ENCODE results near the gene HIF3A. TPM values are rescaled to one million over a fixed set of nuclear protein-coding genes. Genes with fewer than 3 reads are reported as not detected.

The HIF3A gene
- total RNA-seq, 1 experiment from 2014 or later, result not detected

- TF ChIP-seq CTCF (IDR thresholded peaks at IDR 0.05; ENCODE audit: unreplicated experiment), result no peak
- Mint-ChIP-seq H3K4me3 (ENCODE audit: unreplicated experiment) (no peak overlapping the region), H3K36me3 (ENCODE audit: insufficient read depth, unreplicated experiment) (peaks cover 86% of the 10 kb centered on the region), H3K27ac (ENCODE audit: low read depth, unreplicated experiment) (no peak overlapping the region), H3K9me3 (ENCODE audit: unreplicated experiment) (peaks cover 9% of the 10 kb centered on the region), H3K27me3 (ENCODE audit: insufficient read depth, unreplicated experiment) (no peaks in the 10 kb centered on the region), H3K4me1 (ENCODE audit: insufficient read depth, unreplicated experiment) (no peaks in the 10 kb centered on the region)
- no peak for DNase-seq (ENCODE audit: unreplicated experiment)
- POLR2A ChIA-PET, result no interaction called here
- intact Hi-C loops (cut with micrococcal nuclease), result no loop called here
- BruUV-seq (replicated peaks), result no TSS peak
- CTCF ChIA-PET, result interaction anchor here (0.7 to 1.5 kb wide), 3 partner anchors 123 to 359 kb away, joined by 3 to 5 read pairs (median 3); no protein-coding TSS in a partner anchor
These were observed 90.9 kb downstream of the HIF3A start for GRCh38 chr19:46387713-46388130.

GRCh38 chr19:46388311-46389095 lies 91.7 kb downstream of the HIF3A start:
- TF ChIP-seq CTCF (IDR thresholded peaks at IDR 0.05; ENCODE audit: unreplicated experiment), result no peak
- intact Hi-C loops (cut with micrococcal nuclease), result no loop called here
- Mint-ChIP-seq H3K36me3 (ENCODE audit: insufficient read depth, unreplicated experiment) (peaks cover 86% of the 10 kb centered on the region), H3K27me3 (ENCODE audit: insufficient read depth, unreplicated experiment) (no peaks in the 10 kb centered on the region), H3K4me1 (ENCODE audit: insufficient read depth, unreplicated experiment) (no peaks in the 10 kb centered on the region), H3K9me3 (ENCODE audit: unreplicated experiment) (peaks cover 9% of the 10 kb centered on the region), H3K4me3 (ENCODE audit: unreplicated experiment) (no peak overlapping the region), H3K27ac (ENCODE audit: low read depth, unreplicated experiment) (no peak overlapping the region)
- no peak for DNase-seq (ENCODE audit: unreplicated experiment)
- ChIA-PET CTCF (interaction anchor here (0.7 to 1.6 kb wide), 4 partner anchors 99 to 360 kb away, joined by 3 to 5 read pairs (median 3); no protein-coding TSS in a partner anchor), POLR2A (interaction anchor here (0.6 kb wide), 1 partner anchor 14 kb away, joined by 3 read pairs; no protein-coding TSS in a partner anchor)
- BruUV-seq (replicated peaks), result no TSS peak

- Mint-ChIP-seq H3K27me3 (ENCODE audit: insufficient read depth, unreplicated experiment) (no peaks in the 10 kb centered on the region), H3K4me1 (ENCODE audit: insufficient read depth, unreplicated experiment) (no peaks in the 10 kb centered on the region), H3K9me3 (ENCODE audit: unreplicated experiment) (peaks cover 9% of the 10 kb centered on the region), H3K36me3 (ENCODE audit: insufficient read depth, unreplicated experiment) (peaks cover 79% of the 10 kb centered on the region), H3K4me3 (ENCODE audit: unreplicated experiment) (no peak overlapping the region), H3K27ac (ENCODE audit: low read depth, unreplicated experiment) (no peak overlapping the region)
- CTCF ChIA-PET, result interaction anchor here (1.4 to 1.6 kb wide), 2 partner anchors 19 to 98 kb away, joined by 3 to 8 read pairs; no protein-coding TSS in a partner anchor
- DNase-seq (ENCODE audit: unreplicated experiment), result no peak
- POLR2A ChIA-PET, result no interaction called here
- no TSS peak for BruUV-seq (replicated peaks)
- no peak for TF ChIP-seq CTCF (IDR thresholded peaks at IDR 0.05; ENCODE audit: unreplicated experiment)
- intact Hi-C loops (cut with micrococcal nuclease), result no loop called here
These were observed 93.4 kb downstream of the HIF3A start for GRCh38 chr19:46390121-46390858.

GRCh38 chr19:46390866-46391265 lies 94.0 kb downstream of the HIF3A start:
- peaks cover 75% of the 10 kb centered on the region for H3K36me3 Mint-ChIP-seq (ENCODE audit: insufficient read depth, unreplicated experiment)
- H3K27ac Mint-ChIP-seq (ENCODE audit: low read depth, unreplicated experiment), result no peak overlapping the region
- no peak for DNase-seq (ENCODE audit: unreplicated experiment)
- ChIA-PET POLR2A (no interaction called here), CTCF (interaction anchor here (1.4 to 1.6 kb wide), 2 partner anchors 20 to 110 kb away, joined by 7 to 8 read pairs; no protein-coding TSS in a partner anchor)
- H3K27me3 Mint-ChIP-seq (ENCODE audit: insufficient read depth, unreplicated experiment), result no peaks in the 10 kb centered on the region
- no peak for TF ChIP-seq CTCF (IDR thresholded peaks at IDR 0.05; ENCODE audit: unreplicated experiment)
- peaks cover 9% of the 10 kb centered on the region for H3K9me3 Mint-ChIP-seq (ENCODE audit: unreplicated experiment)
- no peak overlapping the region for H3K4me3 Mint-ChIP-seq (ENCODE audit: unreplicated experiment)
- no TSS peak for BruUV-seq (replicated peaks)
- no peaks in the 10 kb centered on the region for H3K4me1 Mint-ChIP-seq (ENCODE audit: insufficient read depth, unreplicated experiment)
- intact Hi-C loops (cut with micrococcal nuclease), result no loop called here

Measured in MCF 10A (cell line).